ENCODE measurements around the gene PSTPIP2.
"Not testable (repeated sequence)": the region's sequence is repeated elsewhere in the genome, so short reads cannot be mapped to it uniquely, and the experiment has no call there.

PSTPIP2 gene

DNA sequence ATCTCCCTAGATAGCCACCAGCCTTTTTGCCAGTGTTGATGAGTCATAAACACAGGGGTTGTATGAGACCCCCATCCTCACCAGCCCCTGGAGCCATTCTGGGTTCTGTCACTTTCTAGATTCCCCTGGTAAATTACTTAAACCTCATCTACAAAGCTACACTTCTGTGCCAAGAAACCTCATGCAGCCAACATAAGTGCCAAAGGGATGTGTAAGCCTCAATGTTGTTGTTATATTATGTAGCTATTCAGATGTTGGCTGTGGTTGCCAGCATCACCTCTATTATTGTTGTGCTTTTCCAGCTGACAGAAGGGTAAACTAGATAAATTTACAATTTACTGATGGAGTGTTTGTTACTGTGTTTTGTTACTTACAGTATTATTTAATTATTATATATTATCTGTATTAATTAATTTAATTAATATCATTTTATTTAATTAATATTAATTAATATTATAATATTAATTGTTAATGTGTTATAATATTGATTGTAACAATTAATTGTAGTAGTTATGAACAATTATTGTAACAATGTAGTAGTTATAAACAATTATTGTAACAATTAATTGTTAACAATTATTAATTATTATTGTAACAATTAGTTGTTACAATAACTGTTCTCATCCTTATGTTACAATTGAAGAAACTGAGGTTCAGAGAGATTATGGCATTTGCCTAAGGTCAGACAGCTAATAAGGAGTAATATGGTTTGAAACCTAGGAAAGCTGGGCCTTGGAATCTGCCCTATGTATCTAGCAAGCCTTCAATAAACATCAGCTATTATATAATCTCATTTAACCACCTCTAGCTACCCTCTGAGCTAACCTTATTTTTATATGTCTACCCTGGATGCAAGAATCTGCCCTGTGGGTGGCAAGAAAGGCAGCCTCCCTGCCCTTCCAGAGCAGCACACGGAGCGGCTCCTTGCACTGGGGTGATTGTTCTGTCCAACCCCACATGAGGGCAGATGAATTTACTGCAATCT, 36.1 kb downstream of the PSTPIP2 start:
- no peak for DNase-seq

DNA sequence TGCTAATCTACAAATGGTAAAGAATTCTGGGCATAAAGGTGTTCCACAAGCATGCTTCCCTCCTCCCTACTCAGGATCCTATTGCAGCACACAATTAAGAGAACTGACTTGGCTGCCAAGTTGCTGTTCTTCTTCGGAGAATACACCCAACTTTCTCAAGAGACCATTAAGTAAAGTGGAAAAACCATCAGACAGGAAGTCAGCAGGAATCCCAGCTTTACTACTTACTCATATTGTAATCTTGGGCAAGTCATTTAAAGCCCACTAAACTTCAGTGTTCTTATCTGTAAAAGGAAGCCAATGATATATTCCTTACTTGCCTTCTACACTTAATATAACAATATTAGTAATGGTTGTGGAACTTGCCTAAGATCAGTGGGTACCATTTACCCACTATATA, 37.8 kb downstream of the PSTPIP2 start:
- no peak for DNase-seq

GRCh38 chr18:46031741-46032140, 40.3 kb downstream of the PSTPIP2 start:
- no peak for DNase-seq

DNA sequence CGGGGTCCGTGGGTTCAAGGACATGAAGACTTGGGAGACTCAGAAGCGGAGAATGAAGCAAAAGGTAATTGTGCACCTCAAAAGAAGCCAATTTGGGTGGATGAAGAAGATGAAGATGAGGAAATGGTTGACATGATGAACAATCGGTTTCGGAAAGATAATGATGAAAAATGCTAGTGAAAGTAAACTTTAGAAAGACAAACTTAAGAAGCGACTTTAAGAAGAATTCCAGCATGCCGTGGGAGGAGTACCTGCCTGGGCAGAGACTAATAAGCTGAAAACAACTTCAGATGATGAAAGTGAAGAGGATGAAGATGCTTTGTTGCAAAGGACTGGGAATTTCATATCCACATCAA, 43.5 kb downstream of the PSTPIP2 start:
- no peak for DNase-seq

GRCh38 chr18:46019936-46020335, 52.1 kb downstream of the PSTPIP2 start:
- DNase-seq: no peak

GRCh38 chr18:46013484-46014189, 58.4 kb downstream of the PSTPIP2 start:
- no peak for DNase-seq

GRCh38 chr18:46010676-46011075, 61.4 kb downstream of the PSTPIP2 start:
- no peak for DNase-seq

DNA sequence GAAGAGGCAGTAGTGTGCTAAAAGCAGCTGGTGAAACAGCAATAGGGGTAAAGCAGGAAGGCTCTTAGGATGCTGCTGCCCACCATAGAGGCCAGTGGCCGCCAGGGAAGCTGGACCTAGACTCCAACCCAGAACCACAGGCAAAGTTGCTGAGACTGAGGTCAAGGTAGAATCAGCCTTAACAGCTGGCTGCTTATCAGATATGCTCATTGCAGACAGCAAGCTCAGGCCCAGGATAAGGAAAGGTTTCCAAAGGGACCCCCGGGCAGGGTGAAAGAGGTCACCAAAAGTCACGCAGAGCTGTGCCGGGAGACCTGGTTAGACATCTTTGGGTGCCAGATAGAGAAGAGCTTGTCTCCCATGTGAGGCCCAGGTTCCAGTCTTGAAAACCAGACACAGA, 62.0 kb downstream of the PSTPIP2 start:
- no peak for DNase-seq

- DNase-seq: no peak
These were observed 62.8 kb downstream of the PSTPIP2 start for GRCh38 chr18:46009125-46009840.

- no peak for DNase-seq
These were observed 63.5 kb downstream of the PSTPIP2 start for GRCh38 chr18:46008531-46008930.

- DNase-seq: no peak
These were observed 64.9 kb downstream of the PSTPIP2 start for GRCh38 chr18:46007165-46007564.

DNA sequence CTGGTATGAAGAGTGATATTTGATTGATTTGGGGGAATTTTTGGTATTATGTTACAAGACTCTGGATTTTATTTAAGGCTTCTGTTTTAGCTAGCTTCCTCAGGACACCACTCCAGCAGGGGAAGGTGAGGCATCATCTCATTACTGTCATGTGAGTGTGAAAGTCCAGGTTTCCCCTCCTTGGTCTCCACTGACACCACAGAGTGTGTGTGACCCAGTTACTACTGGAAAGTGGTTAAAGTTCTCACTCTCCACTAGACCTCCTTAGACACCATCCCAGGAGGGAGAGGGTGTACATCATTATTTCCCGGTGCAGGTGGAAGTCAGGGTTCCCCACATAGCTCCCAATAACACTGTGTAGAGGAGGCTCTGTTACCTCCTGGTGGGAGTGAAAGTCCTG, 69.1 kb downstream of the PSTPIP2 start:
- DNase-seq: no peak

- no peak for DNase-seq
These were observed 70.2 kb downstream of the PSTPIP2 start for GRCh38 chr18:46001892-46002291.

GRCh38 chr18:46001074-46001473, 71.0 kb downstream of the PSTPIP2 start:
- DNase-seq: no peak

- no peak for DNase-seq
These were observed 72.5 kb downstream of the PSTPIP2 start for GRCh38 chr18:45999536-45999935.

DNA sequence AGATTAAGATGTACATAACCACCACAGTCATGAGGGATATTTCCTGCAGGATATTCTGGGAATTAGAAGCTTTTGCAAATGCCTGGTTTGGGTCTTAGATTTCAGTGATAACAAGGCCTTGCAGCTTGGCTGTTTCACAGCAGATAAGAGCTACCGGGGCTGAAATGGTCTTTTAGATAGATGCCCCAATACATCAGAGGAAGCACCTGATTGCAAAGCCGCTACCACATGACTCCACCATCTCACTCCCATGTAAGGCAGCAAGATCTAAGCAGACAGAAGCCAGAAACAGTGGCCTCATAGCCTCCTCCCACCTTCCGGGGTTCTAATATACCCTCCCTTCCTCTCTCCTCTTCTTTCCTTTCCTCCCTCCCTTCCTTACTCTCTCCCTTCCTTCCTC, 73.8 kb downstream of the PSTPIP2 start:
- no peak for DNase-seq

DNA sequence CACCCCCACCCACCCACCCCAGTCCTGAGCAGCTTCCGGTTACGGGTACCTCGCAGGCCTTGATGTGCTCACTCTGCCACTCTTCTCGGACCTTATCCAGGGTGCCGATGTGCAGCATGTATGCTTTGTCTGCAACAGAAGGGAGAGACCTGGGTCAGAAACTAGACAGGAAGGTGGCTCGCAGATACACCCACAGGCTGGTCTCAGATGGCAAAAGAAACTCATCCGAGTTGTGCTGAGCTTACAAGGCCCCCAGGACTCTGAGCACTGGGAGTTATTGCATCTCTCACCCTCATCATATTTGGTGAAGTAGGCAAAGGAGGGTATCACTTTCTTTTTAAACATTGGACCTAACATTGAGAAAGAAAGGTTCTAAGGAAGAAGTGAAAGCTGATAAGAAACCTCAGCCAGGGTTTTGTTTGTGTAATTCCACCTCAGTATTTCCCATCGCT, 74.3 kb downstream of the PSTPIP2 start:
- no peak for DNase-seq

GRCh38 chr18:45995461-45995860, 76.6 kb downstream of the PSTPIP2 start:
- DNase-seq: no peak

GRCh38 chr18:45993438-45993837, 78.6 kb downstream of the PSTPIP2 start:
- DNase-seq: no peak

DNA sequence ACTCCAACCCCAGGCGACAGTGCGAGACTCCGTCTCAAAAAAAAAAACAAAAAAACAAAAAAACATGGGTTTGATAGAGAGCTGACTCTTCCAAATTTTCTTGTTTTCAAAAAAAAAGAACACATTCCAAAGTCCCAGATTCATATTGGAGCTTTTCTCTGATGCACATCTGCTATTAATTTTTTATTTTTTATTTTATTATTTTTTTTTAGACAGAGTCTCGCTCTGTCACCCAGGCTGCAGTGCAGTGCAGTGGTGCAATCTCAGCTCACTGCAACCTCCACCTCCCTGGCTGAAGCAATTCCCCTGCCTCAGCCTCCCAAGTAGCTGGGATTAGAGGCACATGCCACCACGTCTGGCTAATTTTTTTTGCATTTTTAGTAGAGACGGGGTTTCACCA, 79.5 kb downstream of the PSTPIP2 start:
- not testable (repeated sequence) for DNase-seq

GRCh38 chr18:45991788-45992187, 80.3 kb downstream of the PSTPIP2 start:
- DNase-seq: no peak

DNA sequence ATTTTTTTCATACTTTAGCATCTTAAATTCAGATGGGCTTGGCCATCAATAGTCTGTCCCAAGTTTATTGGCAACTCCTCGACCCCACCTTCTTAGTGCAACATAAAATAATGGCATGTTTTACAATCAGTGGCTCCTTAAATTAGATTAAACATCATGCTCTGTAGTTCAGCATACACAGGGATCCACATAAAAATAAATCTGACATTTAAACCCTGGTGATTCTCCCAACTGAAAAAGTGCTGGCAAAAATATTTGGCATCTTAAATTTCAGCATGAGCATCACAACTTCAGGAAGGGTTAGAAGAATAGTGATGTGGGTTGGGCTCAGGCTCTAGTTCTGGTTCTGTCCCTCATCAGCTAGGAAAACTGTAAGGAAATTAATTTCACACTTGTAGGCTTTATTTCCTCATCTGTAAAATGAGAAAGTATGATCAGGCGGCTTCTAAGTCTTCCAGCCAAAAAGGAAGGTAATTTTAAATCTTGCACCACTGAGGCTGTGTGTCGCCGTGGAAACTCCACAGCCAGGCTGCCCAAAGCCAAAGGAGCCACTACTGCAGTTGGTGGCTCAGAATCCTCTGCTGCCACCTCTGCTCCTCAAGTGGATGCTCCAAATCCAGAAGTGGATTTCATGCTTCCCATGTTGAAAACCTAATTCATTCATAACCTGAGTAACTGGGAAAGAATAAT, 87.4 kb downstream of the PSTPIP2 start:
- DNase-seq: no peak

DNA sequence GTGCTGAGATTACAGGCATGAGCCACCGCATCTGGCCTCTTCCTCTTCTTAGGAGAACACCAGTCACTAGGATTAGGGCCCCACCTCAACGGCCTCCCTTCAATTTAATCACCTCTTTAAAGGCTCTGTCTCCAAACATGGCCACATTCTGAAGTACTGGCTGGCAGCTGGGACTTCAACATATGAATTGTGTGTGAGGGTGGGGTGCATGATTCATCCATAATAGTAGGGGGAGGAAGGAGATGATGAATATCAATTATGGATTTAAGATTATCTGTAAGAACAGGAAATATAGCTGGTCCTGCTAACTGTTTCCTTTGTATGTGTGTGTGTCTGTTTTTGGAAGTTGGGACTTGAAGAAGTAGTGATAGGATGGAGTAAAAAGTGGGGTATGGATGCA, 90.2 kb downstream of the PSTPIP2 start:
- DNase-seq: no peak

All from activated CD8-positive, alpha-beta memory T cell treated with anti-CD3 and anti-CD28 coated beads, Interleukin-2, amount 50 U/mL, for 4 hours (primary cell).